ENCODE measurements around the gene CACNA1C. TPM values are rescaled to one million over a fixed set of nuclear protein-coding genes. Genes with fewer than 3 reads are reported as not detected.

The CACNA1C gene
- total RNA-seq, 1 donor from 2014 or later = 15.6 TPM

DNA sequence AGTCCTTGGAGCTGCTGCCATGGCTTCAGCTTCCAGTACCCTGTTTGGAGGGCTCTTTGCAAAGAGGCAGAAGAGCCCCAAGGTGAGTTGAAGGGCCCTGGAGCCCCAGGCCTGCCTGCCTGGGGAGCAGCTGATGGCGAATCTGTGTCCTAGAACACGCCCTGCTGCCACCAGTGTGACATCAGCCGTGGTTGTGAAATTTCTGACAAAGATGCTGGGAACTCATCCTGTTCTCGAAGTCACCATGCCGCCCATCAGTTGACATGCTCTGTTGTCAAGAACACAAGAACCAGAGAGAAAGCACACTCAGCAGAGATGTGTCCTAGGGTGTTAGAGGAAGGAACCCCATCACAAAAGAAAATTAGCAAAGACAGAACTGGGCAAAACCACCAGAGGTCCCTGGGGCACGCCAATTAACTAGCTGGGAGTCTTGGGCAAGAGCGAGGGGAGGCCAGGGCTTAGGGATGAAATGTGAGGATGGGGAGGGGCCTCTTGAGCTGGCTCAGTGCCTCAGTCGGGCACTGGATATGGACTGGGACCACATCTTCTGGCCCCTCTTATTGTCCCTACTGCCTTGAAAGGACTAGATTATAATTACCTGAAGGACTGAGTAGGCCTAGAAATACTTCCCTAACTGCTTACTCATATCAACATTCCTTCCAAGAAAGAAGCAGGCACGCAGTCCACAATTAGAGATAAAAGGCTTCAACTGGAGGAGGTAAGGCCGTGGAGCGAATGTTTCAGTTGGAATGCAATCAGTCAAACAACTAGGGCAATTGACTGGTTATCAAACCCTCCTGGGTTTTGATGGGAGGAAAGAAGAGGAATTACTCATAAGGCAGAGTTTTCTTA is 163.1 kb downstream of the CACNA1C start:
- ATAC-seq = no peak
- H3K27me3 ChIP-seq = no peaks in the 10 kb centered on the region
- H3K9me3 ChIP-seq = no peaks in the 10 kb centered on the region
- no peaks in the 10 kb centered on the region for H3K36me3 ChIP-seq
- TF ChIP-seq, protein P1, sequence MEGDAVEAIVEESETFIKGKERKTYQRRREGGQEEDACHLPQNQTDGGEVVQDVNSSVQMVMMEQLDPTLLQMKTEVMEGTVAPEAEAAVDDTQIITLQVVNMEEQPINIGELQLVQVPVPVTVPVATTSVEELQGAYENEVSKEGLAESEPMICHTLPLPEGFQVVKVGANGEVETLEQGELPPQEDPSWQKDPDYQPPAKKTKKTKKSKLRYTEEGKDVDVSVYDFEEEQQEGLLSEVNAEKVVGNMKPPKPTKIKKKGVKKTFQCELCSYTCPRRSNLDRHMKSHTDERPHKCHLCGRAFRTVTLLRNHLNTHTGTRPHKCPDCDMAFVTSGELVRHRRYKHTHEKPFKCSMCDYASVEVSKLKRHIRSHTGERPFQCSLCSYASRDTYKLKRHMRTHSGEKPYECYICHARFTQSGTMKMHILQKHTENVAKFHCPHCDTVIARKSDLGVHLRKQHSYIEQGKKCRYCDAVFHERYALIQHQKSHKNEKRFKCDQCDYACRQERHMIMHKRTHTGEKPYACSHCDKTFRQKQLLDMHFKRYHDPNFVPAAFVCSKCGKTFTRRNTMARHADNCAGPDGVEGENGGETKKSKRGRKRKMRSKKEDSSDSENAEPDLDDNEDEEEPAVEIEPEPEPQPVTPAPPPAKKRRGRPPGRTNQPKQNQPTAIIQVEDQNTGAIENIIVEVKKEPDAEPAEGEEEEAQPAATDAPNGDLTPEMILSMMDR (IDR thresholded peaks at IDR 0.05) = no peak
- H3K4me3 ChIP-seq = no peak overlapping the region
- no peaks in the 10 kb centered on the region for H3K4me1 ChIP-seq
- no peak for DNase-seq
- H3K27ac ChIP-seq = no peak overlapping the region
- intact Hi-C loops (cut with DNase I) = no loop called here

DNA sequence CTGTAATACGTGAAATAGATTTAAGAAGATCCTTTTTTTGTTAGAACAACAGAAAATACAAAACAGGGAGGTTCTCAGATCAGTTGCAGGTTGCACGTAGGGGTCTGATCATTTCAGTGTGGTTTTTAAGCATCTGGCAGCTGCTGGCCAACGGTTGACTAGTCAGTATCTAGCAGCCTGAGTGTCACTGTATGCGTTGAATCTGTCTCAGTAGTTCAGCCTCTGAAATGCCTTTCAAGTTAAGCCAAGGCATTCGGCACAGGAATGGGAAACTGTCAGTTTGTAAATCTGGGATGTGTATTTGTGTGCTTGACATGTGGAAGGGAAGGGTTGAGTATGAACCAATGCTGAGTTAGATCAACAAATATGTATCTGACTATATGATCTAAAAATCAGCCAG is 165.9 kb downstream of the CACNA1C start:
- intact Hi-C loops (cut with DNase I) = no loop called here
- no peaks in the 10 kb centered on the region for H3K9me3 ChIP-seq
- H3K4me1 ChIP-seq = no peaks in the 10 kb centered on the region
- no peak for DNase-seq
- no peak overlapping the region for H3K27ac ChIP-seq
- no peaks in the 10 kb centered on the region for H3K36me3 ChIP-seq
- TF ChIP-seq, protein P1 (IDR thresholded peaks at IDR 0.05) = no peak
- H3K27me3 ChIP-seq = no peaks in the 10 kb centered on the region
- no peak overlapping the region for H3K4me3 ChIP-seq
- ATAC-seq = no peak

- DNase-seq (no peak), ATAC-seq (no peak)
- Histone ChIP-seq H3K9me3 (no peaks in the 10 kb centered on the region), H3K4me1 (no peaks in the 10 kb centered on the region), H3K27me3 (no peaks in the 10 kb centered on the region), H3K4me3 (no peak overlapping the region), H3K27ac (no peak overlapping the region), H3K36me3 (no peaks in the 10 kb centered on the region)
- intact Hi-C loops (cut with DNase I) = no loop called here
- TF ChIP-seq, protein P1 (IDR thresholded peaks at IDR 0.05) = no peak
Measured at GRCh38 chr12:2221030-2221621, 168.3 kb downstream of the CACNA1C start.

- H3K4me3 ChIP-seq = no peak overlapping the region
- H3K9me3 ChIP-seq = no peaks in the 10 kb centered on the region
- no peaks in the 10 kb centered on the region for H3K4me1 ChIP-seq
- ATAC-seq (no peak), DNase-seq (no peak)
- no peaks in the 10 kb centered on the region for H3K27me3 ChIP-seq
- intact Hi-C loops (cut with DNase I) = no loop called here
- H3K36me3 ChIP-seq = no peaks in the 10 kb centered on the region
- TF ChIP-seq, protein P1 (IDR thresholded peaks at IDR 0.05) = no peak
- H3K27ac ChIP-seq = no peak overlapping the region
Measured at GRCh38 chr12:2222691-2223090, 169.9 kb downstream of the CACNA1C start.

DNA sequence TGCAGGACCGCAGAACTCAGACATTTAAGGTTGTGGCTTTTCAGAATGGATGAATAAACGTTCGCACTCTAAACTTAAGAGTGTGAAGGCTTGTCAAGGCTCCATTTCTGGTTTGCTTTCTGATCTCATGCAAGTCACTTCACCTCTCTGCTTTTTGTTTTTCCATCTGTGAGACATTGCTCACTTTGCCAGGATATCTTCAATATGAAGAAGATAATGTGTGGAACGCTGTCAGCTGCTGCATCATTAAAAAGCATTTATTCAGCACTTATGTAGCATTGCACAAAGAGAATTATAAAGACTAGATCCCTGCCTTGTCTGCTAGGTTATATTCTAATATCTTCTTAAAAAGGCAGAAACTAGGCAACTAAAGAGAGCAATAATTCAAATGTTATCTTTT is 172.2 kb downstream of the CACNA1C start:
- ATAC-seq (no peak), DNase-seq (no peak)
- intact Hi-C loops (cut with DNase I) = no loop called here
- Histone ChIP-seq H3K36me3 (no peaks in the 10 kb centered on the region), H3K27ac (no peak overlapping the region), H3K27me3 (no peaks in the 10 kb centered on the region), H3K4me1 (no peaks in the 10 kb centered on the region), H3K4me3 (no peak overlapping the region), H3K9me3 (no peaks in the 10 kb centered on the region)
- TF ChIP-seq, protein P1 (IDR thresholded peaks at IDR 0.05) = no peak

Data from upper lobe of right lung (tissue), 1 donor.